GM19438 (cell line): ENCODE results near the gene TAF11L10.
"Not testable (repeated sequence)": the region's sequence is repeated elsewhere in the genome, so short reads cannot be mapped to it uniquely, and the experiment has no call there.

Experiments used
- ATAC-seq: cut with Tn5 transposase; IDR thresholded peaks from one replicate; pipeline ENCODE4 v1.9.1; 2021; ENCODE audit warnings: low read depth; ENCODE audit not compliant: unreplicated experiment

TAF11L10 gene

DNA sequence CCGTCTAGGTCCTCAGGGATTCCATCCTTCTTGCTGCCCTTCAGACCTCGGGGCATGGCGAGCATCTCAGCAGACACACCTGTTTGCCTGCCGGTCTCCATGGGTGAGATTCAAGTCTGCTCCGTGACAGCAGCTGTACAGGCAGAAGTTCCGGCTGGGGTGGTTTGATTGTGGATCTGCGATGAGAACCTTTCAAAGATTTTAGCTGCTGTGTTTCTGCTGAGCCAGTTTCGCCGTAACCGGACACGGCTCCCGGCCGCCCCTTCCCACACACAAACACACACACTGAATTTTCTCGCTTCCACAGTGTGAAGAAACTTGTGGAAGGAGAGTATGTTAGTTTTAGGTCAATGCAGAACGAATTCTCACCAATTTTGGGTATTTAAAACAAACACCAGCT lies at the start of gene TAF11L10:
TAF11L10 (minus strand) TSS at position 101 of the 400 bp plus-strand sequence.
- ATAC-seq = not testable (repeated sequence)

DNA sequence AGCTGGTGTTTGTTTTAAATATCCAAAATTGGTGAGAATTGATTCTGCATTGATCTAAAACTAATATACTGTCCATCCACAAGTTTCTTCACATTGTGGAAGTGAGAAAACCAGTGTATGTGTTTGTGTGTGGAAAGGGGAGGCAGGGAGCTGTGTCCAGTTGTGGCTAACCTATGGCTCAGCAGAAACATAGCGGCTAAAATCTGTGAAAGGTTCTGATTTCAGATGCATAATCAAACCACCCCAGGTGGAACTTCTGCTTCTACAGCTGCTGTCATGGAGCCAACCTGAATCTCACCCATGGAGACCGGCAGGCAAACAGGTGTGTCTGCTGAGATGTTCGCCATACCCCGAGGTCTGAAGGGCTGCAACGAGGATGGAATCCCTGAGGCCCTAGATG lies 36.5 kb upstream of the TAF11L10 start, which contains the start of gene TAF11L14:
TAF11L14 (plus strand) TSS at position 301 of the 400 bp plus-strand sequence.
- ATAC-seq = no peak

DNA sequence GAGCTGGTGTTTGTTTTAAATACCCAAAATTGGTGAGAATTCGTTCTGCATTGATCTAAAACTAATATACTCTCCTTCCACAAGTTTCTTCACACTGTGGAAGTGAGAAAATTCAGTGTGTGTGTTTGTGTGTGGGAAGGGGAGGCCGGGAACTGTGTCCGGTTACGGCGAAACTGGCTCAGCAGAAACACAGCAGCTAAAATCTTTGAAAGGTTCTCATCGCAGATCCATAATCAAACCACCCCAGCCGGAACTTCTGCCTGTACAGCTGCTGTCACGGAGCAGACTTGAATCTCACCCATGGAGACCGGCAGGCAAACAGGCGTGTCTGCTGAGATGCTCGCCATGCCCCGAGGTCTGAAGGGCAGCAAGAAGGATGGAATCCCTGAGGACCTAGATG lies 34.2 kb upstream of the TAF11L10 start, which contains the start of gene TAF11L13:
TAF11L13 (plus strand) TSS at position 301 of the 400 bp plus-strand sequence.
- ATAC-seq = not testable (repeated sequence)

DNA sequence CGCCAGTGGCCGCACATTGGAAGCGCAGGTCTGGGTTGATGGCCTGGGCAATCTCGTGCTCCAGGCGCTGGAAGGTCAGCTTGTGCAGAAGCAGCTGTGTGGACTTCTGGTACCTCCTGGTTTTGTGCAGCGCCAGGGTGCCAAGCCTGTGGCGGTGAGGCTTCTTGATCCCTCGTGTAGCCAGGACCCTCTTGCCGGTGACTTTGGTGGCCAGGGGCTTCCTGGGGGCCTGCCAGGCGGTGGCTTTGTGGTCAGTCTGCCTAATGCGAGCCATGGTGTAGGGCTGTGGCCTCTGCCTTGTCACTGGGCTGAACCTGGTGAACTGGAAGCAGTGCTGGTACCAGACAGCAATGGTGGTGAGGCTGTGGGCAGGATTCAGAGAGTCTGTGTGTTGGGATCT lies 28.1 kb upstream of the TAF11L10 start:
- ATAC-seq = no peak

DNA sequence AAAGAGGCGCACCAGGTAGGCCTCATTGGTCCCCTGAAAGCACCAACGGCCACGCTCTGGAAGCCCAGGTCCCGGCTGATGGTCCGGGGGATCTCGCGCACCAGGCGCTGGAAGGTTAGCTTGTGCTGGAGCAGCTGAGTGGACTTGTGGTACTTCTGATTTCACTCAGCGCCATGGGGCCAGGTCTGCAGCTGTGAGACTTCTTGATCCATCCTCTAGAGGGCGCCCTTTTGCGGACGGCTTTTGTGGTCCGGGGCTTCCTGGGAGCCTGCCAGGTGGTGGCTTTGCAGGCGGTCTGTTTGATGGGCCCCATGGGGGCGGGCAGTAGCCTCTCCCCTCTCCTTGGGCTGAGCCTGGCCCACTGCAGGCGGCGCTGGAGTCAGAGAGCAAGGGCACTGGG lies 23.0 kb upstream of the TAF11L10 start:
- no peak for ATAC-seq

DNA sequence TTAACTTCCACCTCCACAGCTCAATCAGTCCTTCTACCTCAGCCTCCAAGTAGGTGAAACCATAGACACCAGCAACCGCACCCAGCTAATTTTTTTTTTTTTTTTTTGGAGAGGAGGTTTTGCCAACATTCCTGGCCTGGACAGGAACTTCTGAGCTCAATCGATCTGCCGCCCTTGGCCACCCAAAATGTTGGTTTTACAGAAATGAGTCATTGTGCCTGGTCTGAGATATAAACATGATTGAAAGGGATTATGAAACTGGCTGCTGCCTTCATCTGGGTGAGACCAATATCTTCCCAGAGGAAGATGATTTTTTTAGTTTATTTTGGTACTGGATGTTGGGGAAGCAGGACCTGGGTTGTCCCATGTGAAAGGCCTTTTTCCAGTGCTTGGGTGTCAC lies 21.7 kb upstream of the TAF11L10 start:
- no peak for ATAC-seq

DNA sequence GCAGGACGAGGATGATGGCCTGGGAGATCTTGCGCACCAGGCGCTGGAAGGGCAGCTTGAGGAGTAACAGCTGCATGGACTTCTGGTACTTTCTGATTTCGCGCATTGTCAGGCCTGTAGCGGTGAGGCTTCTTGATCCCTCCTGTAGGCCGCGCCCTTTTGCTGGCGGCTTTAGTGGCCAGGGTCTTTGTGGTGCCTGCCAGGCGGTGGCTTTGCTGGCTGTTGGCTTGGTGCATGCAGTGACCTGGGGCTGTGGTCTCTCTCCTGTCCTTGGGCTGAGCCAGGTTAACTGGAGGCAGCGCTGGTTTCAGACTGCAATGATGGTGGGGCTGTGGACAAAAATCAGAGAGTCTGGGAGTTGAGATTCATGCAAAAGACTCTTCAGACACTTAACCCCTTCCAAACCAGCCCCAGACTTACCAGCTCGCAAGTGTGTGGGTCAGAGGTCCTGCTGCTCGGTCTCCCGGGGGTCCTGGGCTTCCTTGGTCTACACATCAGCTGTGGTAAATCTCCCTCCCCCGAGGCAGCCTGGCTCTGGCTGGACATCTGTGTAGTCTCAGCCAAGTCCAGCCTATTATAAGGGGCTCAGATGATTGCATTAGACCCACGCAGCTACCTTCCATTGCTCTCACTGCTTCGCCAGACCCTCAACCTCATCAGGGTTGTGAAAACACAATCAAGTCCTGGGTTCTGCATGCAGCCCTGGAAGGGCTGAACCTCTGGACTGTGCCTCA lies 17.4 kb upstream of the TAF11L10 start:
- ATAC-seq = no peak

DNA sequence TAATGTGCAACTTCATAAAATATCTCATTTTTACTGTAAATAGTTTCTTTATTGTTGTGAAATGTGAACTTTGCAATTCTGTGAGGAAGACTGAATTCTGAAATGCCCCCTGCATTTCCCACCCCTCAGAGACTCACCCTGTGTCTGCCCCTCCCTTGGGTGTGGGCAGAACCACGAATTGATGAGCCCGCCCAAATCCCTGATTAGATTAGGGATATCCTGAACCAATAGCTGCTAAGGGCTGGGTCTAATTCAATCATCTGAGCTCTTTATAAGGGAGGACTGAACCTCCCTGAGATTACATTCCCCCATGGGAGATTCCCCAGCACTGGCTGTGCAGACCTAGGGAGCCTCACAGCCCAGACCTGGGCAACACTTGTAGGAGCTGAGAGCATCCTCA lies 12.5 kb upstream of the TAF11L10 start, which contains the start of gene TAF11L12:
TAF11L12 (plus strand) TSS at position 301 of the 400 bp plus-strand sequence.
- ATAC-seq = not testable (repeated sequence)

DNA sequence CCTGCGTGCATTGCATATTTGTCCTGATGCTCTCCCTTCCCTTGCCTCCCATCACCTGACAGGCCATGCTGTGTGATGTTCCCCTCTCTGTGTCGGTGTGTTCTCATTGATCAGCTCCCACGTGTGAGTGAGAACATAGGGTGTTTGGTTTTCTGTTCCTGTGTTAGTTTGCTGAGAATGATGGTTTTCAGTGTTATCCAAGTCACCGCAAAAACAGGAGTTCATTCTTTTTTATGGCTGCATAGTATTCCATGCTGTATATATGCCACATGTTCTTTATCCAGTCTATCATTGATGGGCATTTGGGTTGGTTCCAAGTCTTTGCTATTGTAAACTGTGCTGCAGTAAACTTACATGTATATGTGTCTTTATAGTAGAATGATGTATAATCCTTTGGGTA lies 9.8 kb upstream of the TAF11L10 start:
- not testable (repeated sequence) for ATAC-seq

DNA sequence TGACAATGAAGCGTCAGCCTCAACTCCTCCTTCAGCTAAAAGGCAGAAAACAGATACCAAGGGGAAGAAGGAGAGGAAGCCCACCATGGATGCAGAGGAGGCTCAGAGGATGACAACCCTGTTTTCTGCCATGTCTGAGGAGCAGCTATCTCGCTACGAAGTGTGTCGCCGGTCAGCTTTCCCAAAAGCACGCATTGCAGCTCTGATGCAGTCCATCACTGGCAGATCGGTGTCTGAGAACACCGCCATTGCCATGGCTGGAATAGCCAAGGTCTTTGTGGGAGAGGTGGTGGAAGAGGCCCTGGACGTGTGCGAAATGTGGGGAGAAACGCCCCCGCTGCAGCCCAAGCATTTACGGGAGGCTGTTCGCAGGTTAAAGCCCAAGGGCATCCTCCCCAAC lies 7.3 kb upstream of the TAF11L10 start:
- no peak for ATAC-seq

DNA sequence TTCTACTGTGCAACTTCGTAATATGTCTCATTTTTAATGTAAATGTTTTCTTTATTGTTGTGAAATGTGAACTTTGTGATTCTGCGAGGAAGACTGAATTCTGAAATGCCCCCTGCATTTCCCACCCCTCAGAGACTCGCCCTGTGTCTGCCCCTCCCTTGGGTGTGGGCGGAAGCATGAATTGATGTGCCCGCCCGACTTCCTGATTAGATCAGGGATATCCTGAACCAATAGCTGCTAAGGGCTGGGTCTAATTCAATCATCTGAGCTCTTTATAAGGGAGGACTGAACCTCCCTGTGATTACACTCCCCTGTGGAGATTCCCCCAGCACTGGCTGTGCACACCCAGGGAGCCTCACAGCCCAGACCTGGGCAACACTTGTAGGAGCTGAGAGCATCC lies 6.3 kb upstream of the TAF11L10 start, which contains the start of gene TAF11L11:
TAF11L11 (plus strand) TSS at position 304 of the 400 bp plus-strand sequence.
- ATAC-seq = not testable (repeated sequence)

DNA sequence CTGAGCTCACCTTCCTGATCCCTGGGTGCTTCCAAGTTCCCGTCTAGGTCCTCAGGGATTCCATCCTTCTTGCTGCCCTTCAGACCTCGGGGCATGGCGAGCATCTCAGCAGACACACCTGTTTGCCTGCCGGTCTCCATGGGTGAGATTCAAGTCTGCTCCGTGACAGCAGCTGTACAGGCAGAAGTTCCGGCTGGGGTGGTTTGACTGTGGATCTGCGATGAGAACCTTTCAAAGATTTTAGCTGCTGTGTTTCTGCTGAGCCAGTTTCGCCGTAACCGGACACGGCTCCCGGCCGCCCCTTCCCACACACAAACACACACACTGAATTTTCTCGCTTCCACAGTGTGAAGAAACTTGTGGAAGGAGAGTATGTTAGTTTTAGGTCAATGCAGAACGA lies 3.4 kb downstream of the TAF11L10 start, which contains the start of gene TAF11L9:
TAF11L9 (minus strand) TSS at position 140 of the 400 bp plus-strand sequence.
- not testable (repeated sequence) for ATAC-seq

DNA sequence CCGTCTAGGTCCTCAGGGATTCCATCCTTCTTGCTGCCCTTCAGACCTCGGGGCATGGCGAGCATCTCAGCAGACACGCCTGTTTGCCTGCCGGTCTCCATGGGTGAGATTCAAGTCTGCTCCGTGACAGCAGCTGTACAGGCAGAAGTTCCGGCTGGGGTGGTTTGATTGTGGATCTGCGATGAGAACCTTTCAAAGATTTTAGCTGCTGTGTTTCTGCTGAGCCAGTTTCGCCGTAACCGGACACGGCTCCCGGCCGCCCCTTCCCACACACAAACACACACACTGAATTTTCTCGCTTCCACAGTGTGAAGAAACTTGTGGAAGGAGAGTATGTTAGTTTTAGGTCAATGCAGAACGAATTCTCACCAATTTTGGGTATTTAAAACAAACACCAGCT lies 6.8 kb downstream of the TAF11L10 start, which contains the start of gene TAF11L8:
TAF11L8 (minus strand) TSS at position 101 of the 400 bp plus-strand sequence.
- ATAC-seq = not testable (repeated sequence)

DNA sequence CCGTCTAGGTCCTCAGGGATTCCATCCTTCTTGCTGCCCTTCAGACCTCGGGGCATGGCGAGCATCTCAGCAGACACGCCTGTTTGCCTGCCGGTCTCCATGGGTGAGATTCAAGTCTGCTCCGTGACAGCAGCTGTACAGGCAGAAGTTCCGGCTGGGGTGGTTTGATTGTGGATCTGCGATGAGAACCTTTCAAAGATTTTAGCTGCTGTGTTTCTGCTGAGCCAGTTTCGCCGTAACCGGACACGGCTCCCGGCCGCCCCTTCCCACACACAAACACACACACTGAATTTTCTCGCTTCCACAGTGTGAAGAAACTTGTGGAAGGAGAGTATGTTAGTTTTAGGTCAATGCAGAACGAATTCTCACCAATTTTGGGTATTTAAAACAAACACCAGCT lies 12.0 kb downstream of the TAF11L10 start, which contains the start of gene TAF11L7:
TAF11L7 (minus strand) TSS at position 101 of the 400 bp plus-strand sequence.
- ATAC-seq = not testable (repeated sequence)
